ENCODE data around the gene KYAT1. TPM values are rescaled to one million over a fixed set of nuclear protein-coding genes. Genes with fewer than 3 reads are reported as not detected.
"Not testable (repeated sequence)": the region's sequence is repeated elsewhere in the genome, so short reads cannot be mapped to it uniquely, and the experiment has no call there.

Gene KYAT1
- total RNA-seq, 2 donors from 2014 or later: 5.4 to 14.2 TPM

- TF ChIP-seq, protein P1, sequence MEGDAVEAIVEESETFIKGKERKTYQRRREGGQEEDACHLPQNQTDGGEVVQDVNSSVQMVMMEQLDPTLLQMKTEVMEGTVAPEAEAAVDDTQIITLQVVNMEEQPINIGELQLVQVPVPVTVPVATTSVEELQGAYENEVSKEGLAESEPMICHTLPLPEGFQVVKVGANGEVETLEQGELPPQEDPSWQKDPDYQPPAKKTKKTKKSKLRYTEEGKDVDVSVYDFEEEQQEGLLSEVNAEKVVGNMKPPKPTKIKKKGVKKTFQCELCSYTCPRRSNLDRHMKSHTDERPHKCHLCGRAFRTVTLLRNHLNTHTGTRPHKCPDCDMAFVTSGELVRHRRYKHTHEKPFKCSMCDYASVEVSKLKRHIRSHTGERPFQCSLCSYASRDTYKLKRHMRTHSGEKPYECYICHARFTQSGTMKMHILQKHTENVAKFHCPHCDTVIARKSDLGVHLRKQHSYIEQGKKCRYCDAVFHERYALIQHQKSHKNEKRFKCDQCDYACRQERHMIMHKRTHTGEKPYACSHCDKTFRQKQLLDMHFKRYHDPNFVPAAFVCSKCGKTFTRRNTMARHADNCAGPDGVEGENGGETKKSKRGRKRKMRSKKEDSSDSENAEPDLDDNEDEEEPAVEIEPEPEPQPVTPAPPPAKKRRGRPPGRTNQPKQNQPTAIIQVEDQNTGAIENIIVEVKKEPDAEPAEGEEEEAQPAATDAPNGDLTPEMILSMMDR (IDR thresholded peaks at IDR 0.05): no peak
- Histone ChIP-seq H3K4me3 (no peak overlapping the region), H3K27ac (peak overlapping the region in 1 of 2 donors; percentile 32), H3K36me3 (peaks cover 26% of the 10 kb centered on the region), H3K9me3 (no peaks in the 10 kb centered on the region), H3K27me3 (replicated peaks; ENCODE audit: insufficient read depth) (no peaks in the 10 kb centered on the region), H3K4me1 (ENCODE audit: control insufficient read depth in 1 of 2, low read depth in 2 of 2) (peaks cover 28 to 75% of the 10 kb centered on the region in 2 donors)
- ATAC-seq (ENCODE audit: insufficient number of reproducible peaks, low FRiP score, low read depth) (no peak), DNase-seq (ENCODE audit: low spot score) (no peak)
Measured at GRCh38 chr9:128885376-128885775, 3.6 kb upstream of the KYAT1 start.

GRCh38 chr9:128884164-128884563, 2.4 kb upstream of the KYAT1 start:
- TF ChIP-seq, protein P1 (IDR thresholded peaks at IDR 0.05): no peak
- Histone ChIP-seq H3K27ac (peak overlapping the region in 1 of 2 donors; percentile 32), H3K27me3 (replicated peaks; ENCODE audit: insufficient read depth) (no peaks in the 10 kb centered on the region), H3K4me3 (peak overlapping the region; percentile 96), H3K4me1 (ENCODE audit: control insufficient read depth in 1 of 2, low read depth in 2 of 2) (peaks cover 28 to 80% of the 10 kb centered on the region in 2 donors), H3K9me3 (no peaks in the 10 kb centered on the region), H3K36me3 (peaks cover 22% of the 10 kb centered on the region)
- DNase-seq (ENCODE audit: low spot score) (no peak), ATAC-seq (ENCODE audit: insufficient number of reproducible peaks, low FRiP score, low read depth) (no peak)

- peak overlapping the region; percentile 93 to 97 for H3K27ac ChIP-seq
- peaks cover 28 to 78% of the 10 kb centered on the region in 2 donors for H3K4me1 ChIP-seq (ENCODE audit: control insufficient read depth in 1 of 2, low read depth in 2 of 2)
- no peaks in the 10 kb centered on the region for H3K9me3 ChIP-seq
- DNase-seq (ENCODE audit: low spot score): no peak
- TF ChIP-seq, protein P1 (IDR thresholded peaks at IDR 0.05): no peak
- H3K36me3 ChIP-seq: peaks cover 14% of the 10 kb centered on the region
- no peak for ATAC-seq (ENCODE audit: insufficient number of reproducible peaks, low FRiP score, low read depth)
- H3K27me3 ChIP-seq (replicated peaks; ENCODE audit: insufficient read depth): no peaks in the 10 kb centered on the region
- H3K4me3 ChIP-seq: peak overlapping the region; percentile 96
Measured at GRCh38 chr9:128882677-128883603, 1.2 kb upstream of the KYAT1 start.

GRCh38 chr9:128877852-128878251, 3.9 kb downstream of the KYAT1 start:
- Histone ChIP-seq H3K9me3 (no peaks in the 10 kb centered on the region), H3K36me3 (no peaks in the 10 kb centered on the region), H3K4me3 (no peak overlapping the region), H3K27me3 (replicated peaks; ENCODE audit: insufficient read depth) (no peaks in the 10 kb centered on the region), H3K4me1 (ENCODE audit: control insufficient read depth in 1 of 2, low read depth in 2 of 2) (peaks cover 14 to 53% of the 10 kb centered on the region in 2 donors), H3K27ac (peak overlapping the region; percentile 24 to 65)
- TF ChIP-seq, protein P1 (IDR thresholded peaks at IDR 0.05): no peak
- ATAC-seq (ENCODE audit: insufficient number of reproducible peaks, low FRiP score, low read depth): no peak
- DNase-seq (ENCODE audit: low spot score): no peak

DNA sequence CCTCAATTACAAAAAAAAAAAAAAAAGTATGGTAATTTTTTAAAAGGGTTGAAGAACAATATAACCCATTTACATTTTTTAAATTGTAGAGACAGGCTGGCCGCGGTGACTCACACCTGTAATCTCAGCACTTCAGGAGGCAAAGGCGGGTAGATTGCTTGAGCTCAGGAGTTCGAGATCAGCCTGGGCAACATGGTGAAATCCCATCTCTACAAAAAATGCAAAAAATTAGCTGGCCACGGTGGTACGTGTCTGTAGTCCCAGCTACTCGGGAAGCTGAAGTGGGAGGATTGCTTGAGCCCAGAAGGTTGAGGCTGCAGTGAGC, 10.8 kb downstream of the KYAT1 start:
- not testable (repeated sequence) for H3K9me3 ChIP-seq; H3K36me3 ChIP-seq; DNase-seq (ENCODE audit: low spot score); H3K27ac ChIP-seq; ATAC-seq (ENCODE audit: insufficient number of reproducible peaks, low FRiP score, low read depth); H3K27me3 ChIP-seq (replicated peaks; ENCODE audit: insufficient read depth); H3K4me3 ChIP-seq
- peaks cover 4 to 14% of the 10 kb centered on the region in 2 donors for H3K4me1 ChIP-seq (ENCODE audit: control insufficient read depth in 1 of 2, low read depth in 2 of 2)

Measured in thoracic aorta (tissue), 2 donors.